Psoas muscle (tissue), 8 donors: Measurements from ENCODE around the gene DNASE2B. TPM values are rescaled to one million over a fixed set of nuclear protein-coding genes. Genes with fewer than 3 reads are reported as not detected.

Experiments
- ATAC-seq, 4 donors: fragments of 200-7000 bp; cut with Tn5 transposase; one replicate each; pipeline ENCODE4 v1.9.1; 2020; ENCODE audit warnings: moderate library complexity in 3 of 4, mild to moderate bottlenecking in 2 of 4
- DNase-seq, 2 donors: peaks; one replicate each; pipeline ENCODE4 v3.0.0-alpha.2; 2020
- H3K27ac ChIP-seq: fragments of 200-600 bp; one replicate; pipeline ENCODE4 v1.8.0; 2022
- H3K27me3 ChIP-seq, 3 donors: fragments of 200-600 bp in 1 of 3; one replicate each; pipeline versions ENCODE4 v1.6.1 to v1.8.0; 2013 to 2022; ENCODE audit warnings: low read length in 2 of 3, mild to moderate bottlenecking in 2 of 3, moderate library complexity in 1 of 3; ENCODE audit not compliant: insufficient read depth in 3 of 3
- H3K36me3 ChIP-seq, 2 donors: fragments of 200-600 bp in 1 of 2; one replicate each; pipeline versions ENCODE4 v1.6.1 to v1.8.0; 2013 to 2022; ENCODE audit warnings: low read depth in 1 of 2, mild to moderate bottlenecking in 1 of 2, moderate library complexity in 1 of 2; ENCODE audit not compliant: insufficient read depth in 1 of 2
- H3K4me1 ChIP-seq: fragments of 200-600 bp; one replicate; pipeline ENCODE4 v1.8.0; 2022
- H3K4me3 ChIP-seq: fragments of 200-600 bp; one replicate; pipeline ENCODE4 v1.8.0; 2022; ENCODE audit warnings: mild to moderate bottlenecking
- H3K9me3 ChIP-seq: fragments of 200-600 bp; one replicate; pipeline ENCODE4 v1.8.0; 2022
- CTCF ChIP-seq: fragments of 200-600 bp; IDR thresholded peaks from one replicate; pipeline ENCODE4 v1.8.0; 2022; ENCODE audit warnings: antibody characterized with exemption
- WGBS, 3 donors: extraction: QIAGEN DNeasy Blood & Tissue Kit; methylation state at CpG; one replicate each; pipeline versions ENCODE4 v1.1.6 to v1.1.7; 2013; 5-methylcytosine and 5-hydroxymethylcytosine counted together
- intact Hi-C, 2 donors: fragments of 100-400 bp; cut with DNase I; formaldehyde crosslinking; loops; one replicate each; pipeline versions ENCODE4 v1.11.0 to v1.14.2; 2022
- polyA plus RNA-seq, 3 donors: library from polyadenylated mRNA; stranded (reverse); fragments of 200-250 nt; gene quantifications; one replicate each; pipeline ENCODE4 v1.2.3, GENCODE V29; 2013
- total RNA-seq, 4 donors: library from RNA; stranded (reverse); fragmentation: NEBNext Ultra II Directional in 2 of 4; extraction: Animal tissue kit (Norgen Biotek cat#: 25700) in 2 of 4; gene quantifications; one replicate each; pipeline versions ENCODE4 v1.2.1 to v1.2.4, GENCODE V29; 2021 to 2023
- donor health status: healthy with polysubstance abuse.
- donor health status: DM: no; HTN: no; CAD: no; lungs with moderate emphysema.
- donor health status: Bipolar disorder and iron deficiency.
- donor health status: healthy.
- donor health status: DM: yes; HTN: yes; CAD: no.
- donor health status: DM: no; HTN: no; CAD: no.
- donor health status: DM: no; HTN: no; CAD: no.
- donor health status: DM: yes; HTN: yes; CAD: no.

DNASE2B gene
- total and polyA plus RNA-seq, 7 donors, result 0.18 to 3.1 (median 0.84) TPM; not detected in 2

DNA sequence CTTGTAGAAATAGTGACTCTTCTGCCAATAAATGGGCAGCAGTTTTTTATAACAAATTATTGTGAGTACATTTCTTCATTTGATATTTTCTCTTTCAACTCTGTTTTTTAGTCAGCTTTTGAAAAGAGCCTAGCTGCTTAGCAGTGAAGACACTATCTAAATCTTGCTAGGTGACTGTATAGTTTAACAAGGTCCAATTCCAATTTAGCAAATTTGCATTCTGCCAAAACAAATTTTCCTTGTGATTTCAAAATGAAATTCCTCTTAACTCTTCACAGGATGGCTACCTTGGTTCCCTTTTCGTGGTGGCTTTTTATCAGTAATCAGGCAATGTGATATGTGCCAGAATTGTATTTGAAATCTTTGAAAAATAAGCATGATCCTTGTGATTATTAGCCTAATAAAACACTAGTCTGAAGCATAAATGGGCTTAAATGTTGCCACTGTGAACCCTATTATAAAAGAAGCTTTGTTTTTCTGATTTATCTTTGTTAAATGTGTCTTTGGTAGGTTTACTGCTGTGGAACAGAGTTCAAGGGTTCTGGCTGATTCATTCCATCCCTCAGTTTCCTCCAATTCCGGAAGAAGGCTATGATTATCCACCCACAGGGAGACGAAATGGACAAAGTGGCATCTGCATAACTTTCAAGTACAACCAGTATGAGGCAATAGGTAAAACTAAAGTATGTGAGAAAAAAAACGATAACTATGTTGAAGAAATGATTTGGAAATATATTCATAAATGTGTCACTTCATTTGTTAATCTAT, 12.2 kb downstream of the DNASE2B start:
- Histone ChIP-seq H3K9me3 (no peaks in the 10 kb centered on the region), H3K36me3 (no peaks in the 10 kb centered on the region), H3K27me3 (no peaks in the 10 kb centered on the region), H3K27ac (no peak overlapping the region), H3K4me1 (peaks cover 5% of the 10 kb centered on the region), H3K4me3 (no peak overlapping the region)
- ATAC-seq, result no peak
- no peak for TF ChIP-seq CTCF
- no peak for DNase-seq
- 62 to 66% (median 66%) methylated on average over 4 of the region's 4 CpGs for WGBS, 3 donors
- intact Hi-C loops, result no loop called here

DNA sequence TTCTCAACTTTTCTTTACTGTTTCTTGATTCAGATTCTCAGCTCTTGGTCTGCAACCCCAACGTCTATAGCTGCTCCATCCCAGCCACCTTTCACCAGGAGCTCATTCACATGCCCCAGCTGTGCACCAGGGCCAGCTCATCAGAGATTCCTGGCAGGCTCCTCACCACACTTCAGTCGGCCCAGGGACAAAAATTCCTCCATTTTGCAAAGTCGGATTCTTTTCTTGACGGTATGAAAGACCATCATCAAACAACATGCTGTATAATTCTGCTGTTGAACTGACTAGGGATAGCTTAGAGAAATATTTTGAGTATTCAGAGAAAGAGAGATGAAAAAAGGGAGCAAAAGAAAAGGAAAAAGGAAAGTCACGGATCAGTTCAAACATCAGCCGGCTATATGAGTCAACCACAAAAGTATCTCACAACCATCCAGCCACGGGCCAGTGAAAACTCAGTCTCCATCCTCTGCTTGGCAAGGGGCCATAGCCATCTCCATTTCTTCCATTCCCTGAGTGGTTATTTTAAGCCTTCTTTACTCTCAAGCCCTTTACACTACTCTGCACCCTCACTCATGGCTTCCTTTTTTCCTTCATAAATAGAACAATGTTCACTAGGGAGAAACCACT, 14.1 kb downstream of the DNASE2B start:
- Histone ChIP-seq H3K27ac (no peak overlapping the region), H3K9me3 (no peaks in the 10 kb centered on the region), H3K27me3 (no peaks in the 10 kb centered on the region), H3K4me3 (peak overlapping the region; percentile 4), H3K36me3 (no peaks in the 10 kb centered on the region), H3K4me1 (peaks cover 5% of the 10 kb centered on the region)
- intact Hi-C loops, result no loop called here
- TF ChIP-seq CTCF, result no peak
- WGBS, 3 donors, result 25 to 46% (median 40%) methylated on average over 7 of the region's 7 CpGs
- peak in 1 of 2 donors; percentile 14 for DNase-seq
- ATAC-seq, result peak; percentile 64 to 94 (median 80)

GRCh38 chr1:84415396-84415795, 17.1 kb downstream of the DNASE2B start:
- DNase-seq, result no peak
- ATAC-seq, result no peak
- Histone ChIP-seq H3K27me3 (no peaks in the 10 kb centered on the region), H3K9me3 (no peaks in the 10 kb centered on the region), H3K36me3 (no peaks in the 10 kb centered on the region), H3K4me1 (no peaks in the 10 kb centered on the region), H3K27ac (no peak overlapping the region), H3K4me3 (no peak overlapping the region)
- 73 to 76% (median 75%) methylated on average over 2 of the region's 2 CpGs for WGBS, 3 donors
- intact Hi-C loops, result no loop called here
- TF ChIP-seq CTCF, result no peak

- no peak for ATAC-seq
- intact Hi-C loops, result no loop called here
- no peak for TF ChIP-seq CTCF
- H3K27ac ChIP-seq, result no peak overlapping the region
- no peaks in the 10 kb centered on the region for H3K27me3 ChIP-seq
- no peak for DNase-seq
- H3K4me3 ChIP-seq, result no peak overlapping the region
- H3K36me3 ChIP-seq, result no peaks in the 10 kb centered on the region
- no peaks in the 10 kb centered on the region for H3K9me3 ChIP-seq
- no peaks in the 10 kb centered on the region for H3K4me1 ChIP-seq
Observed at GRCh38 chr1:84422909-84423308, 24.6 kb downstream of the DNASE2B start.
